HG03342 (cell line): ENCODE data around the gene APCS.

Experiments used
- ATAC-seq: cut with Tn5 transposase; IDR thresholded peaks from one replicate; pipeline ENCODE4 v1.9.1; 2021; ENCODE audit warnings: mild to moderate bottlenecking, moderate library complexity; ENCODE audit not compliant: unreplicated experiment

APCS gene

DNA sequence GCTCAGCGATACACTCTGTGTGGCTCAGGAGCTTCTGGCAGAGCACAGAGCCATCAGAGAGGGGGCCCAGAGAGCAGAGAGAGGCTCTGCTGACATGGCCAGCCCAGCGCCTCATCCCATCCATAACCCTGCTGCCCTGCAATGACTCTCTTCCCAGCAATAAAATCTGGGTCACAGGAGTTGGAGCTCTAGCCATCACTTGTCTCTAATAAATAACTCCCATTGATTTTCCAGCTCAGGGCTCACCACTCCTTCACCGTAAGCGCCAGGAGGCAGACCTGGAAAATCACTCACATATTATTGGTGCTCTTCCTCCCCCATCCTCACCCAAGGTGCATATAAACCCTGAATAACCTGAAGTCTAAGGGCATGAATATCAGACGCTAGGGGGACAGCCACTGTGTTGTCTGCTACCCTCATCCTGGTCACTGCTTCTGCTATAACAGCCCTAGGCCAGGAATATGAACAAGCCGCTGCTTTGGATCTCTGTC is at the start of gene APCS:
Gene APCS, plus strand, starts transcription at position 366 of the 491 bp plus-strand sequence. Its CDS starts 96 bp downstream, at position 462.
- no peak for ATAC-seq

DNA sequence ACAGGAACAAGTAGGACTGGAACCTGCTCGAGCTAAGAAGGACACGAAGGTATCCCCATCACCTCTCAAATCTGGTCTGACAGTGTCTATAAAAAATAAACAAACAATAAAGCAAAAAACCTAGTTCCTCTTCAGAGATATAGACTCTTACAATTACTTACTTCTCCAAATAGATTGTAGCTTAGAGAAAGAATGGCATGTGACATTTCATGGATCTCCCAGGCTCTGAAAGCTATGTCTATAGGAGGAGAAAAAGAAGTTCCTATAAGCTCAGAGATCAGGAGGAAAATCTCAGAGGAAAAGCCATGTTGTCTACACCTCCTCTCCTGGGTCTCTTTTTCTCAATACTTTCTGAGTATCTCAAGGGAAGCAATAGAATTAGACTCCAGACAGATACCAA is 39.5 kb upstream of the APCS start:
- no peak for ATAC-seq

GRCh38 chr1:159554261-159554660 is 33.4 kb upstream of the APCS start:
- ATAC-seq, result no peak

GRCh38 chr1:159554696-159555095 is 32.9 kb upstream of the APCS start:
- no peak for ATAC-seq

GRCh38 chr1:159556931-159557369 is 30.7 kb upstream of the APCS start:
- ATAC-seq, result no peak

DNA sequence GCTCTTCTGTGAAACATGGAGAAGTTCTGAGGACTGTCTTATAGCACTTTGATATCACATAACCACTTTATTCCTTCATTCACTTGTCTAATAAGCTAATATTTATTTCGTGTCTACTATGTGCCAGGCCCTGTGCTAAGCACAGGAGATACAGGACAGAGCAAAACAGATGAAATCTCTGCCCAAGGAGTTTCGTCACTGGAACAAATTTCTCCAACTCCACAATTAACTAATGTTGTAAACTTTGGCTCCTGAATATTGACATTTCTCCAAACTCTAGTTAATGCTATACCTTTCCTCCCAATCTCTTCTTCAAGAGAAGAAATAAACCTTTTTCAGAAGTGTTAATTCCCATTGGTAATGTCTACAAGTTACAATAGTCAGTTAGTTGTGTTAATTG is 27.0 kb upstream of the APCS start:
- no peak for ATAC-seq

GRCh38 chr1:159561497-159561896 is 26.1 kb upstream of the APCS start:
- ATAC-seq, result no peak

DNA sequence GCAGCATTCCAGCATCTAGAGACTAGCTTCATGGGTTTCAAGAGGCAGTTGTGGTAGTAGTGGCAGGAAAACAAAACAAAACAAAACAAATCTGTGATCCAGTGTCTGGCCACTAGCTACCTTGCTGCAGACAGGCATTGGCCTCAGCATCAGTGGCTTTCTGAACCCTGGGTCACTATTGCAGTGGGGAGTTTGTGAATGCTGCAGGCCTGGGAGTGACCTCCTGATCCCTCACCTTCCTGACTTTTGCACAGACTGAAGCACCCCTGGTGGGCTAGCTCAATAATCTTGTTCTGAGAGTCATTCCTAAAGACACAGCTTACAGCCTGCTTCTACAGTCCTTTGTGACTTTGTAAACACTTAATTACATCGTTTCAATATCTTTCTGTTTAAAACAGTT is 24.9 kb upstream of the APCS start:
- ATAC-seq, result no peak

- ATAC-seq, result no peak
Observed at GRCh38 chr1:159577446-159577845, 10.2 kb upstream of the APCS start.

GRCh38 chr1:159580340-159580739 is 7.3 kb upstream of the APCS start:
- no peak for ATAC-seq

DNA sequence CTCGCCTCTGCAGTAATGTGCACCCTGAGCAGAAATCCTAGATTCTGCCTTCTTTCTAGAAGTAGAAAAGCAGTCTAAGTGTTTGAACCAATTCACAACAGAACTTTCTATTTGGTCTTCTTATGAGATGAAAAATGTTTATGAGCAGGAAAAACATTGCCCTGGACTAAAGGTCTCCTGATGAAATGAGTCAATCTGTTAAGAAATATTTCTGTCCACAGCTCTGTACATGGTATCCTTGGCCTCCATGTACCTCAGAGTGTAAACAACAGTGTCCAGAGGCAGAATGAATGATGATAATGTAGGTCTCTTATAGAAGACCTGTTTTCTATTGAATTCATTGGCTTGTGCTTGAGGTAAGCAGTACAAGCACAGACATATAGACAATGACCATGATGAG is 6.2 kb upstream of the APCS start:
- ATAC-seq, result no peak

DNA sequence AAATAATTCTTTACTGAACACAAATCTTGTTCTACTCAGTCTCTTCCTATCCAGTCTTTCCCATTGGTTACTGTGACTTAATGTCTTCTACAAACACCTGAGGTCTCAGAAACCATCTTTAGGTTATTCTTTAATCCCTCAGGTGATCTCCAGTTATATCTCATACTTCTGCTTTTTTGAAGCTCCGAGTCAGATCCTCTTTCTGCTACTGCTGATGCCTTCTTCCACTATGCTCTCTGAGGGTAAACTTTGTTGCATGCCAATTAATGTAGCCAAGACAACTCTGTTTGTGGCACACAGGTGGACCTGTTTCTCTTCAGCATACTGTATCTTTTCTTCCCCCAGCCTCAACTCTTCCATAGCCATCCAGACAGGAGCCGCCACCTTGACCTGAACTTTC is 3.1 kb upstream of the APCS start:
- no peak for ATAC-seq

DNA sequence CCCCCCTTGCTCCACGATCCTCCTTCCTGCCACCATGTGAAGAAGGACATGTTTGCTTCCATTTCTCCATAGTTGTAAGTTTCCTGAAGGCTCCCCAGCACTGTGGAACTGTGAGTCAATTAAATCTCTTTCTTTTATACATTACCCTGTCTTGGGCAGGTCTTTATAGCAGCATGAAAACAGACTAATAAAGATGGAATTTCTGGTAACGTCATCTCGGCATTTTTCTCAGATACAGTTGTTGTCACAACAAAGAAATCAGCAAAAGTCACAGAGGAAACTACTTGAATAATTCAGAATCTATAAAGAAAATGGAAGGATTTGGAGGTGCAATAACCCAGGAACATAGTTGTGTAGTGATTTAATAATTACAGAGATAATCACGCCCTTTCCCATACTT is 4.4 kb downstream of the APCS start:
- ATAC-seq, result no peak

GRCh38 chr1:159594625-159595405 is 7.2 kb downstream of the APCS start:
- ATAC-seq, result no peak

DNA sequence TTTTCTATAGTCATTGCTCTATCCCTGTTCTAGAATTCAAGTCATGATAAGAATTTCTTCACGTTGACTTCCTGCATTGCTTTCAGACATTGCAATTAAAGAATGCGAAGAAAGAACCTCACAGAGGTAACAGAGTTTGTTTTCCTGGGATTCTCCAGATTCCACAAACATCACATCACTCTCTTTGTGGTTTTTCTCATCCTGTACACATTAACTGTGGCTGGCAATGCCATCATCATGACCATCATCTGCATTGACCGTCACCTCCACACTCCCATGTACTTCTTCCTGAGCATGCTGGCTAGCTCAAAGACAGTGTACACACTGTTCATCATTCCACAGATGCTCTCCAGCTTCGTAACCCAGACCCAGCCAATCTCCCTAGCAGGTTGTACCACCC is 10.6 kb downstream of the APCS start:
- no peak for ATAC-seq

DNA sequence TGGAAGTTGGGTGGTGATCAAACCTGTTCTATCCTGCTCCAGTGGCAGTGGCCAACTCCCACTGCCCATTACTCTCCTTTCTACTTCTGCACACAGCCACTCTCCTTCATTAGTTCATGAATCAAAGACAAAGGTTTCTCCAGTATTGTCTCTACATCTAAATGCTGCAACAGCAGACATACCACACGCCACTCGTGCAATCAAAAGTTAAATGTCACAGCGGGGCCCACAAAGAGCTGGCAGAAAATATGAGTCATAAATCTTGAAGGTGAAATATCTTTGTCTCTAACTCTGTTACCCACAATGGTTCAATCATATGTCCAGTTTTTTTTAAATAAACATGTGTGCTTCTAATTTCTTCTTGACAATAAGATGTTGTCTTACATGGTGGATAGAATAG is 13.3 kb downstream of the APCS start:
- no peak for ATAC-seq

DNA sequence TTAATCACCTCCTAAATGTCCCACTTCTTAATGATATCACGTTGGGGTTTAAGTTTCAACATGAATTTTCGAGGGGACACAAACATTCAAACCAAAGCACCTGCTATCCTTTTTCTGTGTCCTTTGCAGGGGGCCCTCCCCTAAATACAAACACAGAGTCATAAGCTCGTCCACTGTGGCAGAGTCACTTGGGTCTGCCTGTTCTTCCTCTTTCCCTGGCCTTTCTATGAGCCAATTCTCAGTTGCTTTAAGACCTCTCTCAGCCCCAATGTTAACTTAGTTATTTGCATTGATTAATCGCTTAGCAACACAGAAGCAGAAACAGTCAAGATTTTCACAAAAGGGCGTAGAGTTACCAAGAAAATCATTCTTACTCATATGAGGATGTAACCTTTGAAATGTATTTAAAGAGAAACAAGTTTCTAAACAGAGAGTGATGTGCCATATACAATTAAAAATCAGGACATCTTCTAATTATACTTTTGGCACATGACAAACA is 14.9 kb downstream of the APCS start:
- no peak for ATAC-seq

GRCh38 chr1:159612211-159612885 is 24.7 kb downstream of the APCS start:
- ATAC-seq, result no peak

DNA sequence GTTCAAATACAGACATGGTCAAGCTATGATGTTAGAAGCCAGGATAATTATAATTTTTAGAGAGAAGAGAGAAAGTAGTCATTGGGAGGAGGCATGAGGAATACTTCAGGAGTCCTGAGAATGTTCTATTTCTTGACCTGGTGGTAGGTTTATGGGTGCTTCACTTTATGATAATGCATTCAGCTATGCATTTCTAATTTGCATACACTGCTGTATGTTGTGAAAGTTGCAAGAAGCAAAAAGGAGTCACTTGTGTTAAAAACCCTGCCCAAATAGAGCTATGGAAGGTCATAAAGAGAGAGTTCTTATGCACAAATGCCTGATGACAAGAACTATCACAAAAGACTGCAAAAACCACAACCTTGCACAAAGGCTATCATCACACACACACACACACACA is 45.3 kb downstream of the APCS start:
- no peak for ATAC-seq
